Spleen (tissue), 7 donors: ENCODE data around the gene TBX1.

Experiments used
- CTCF ChIP-seq, 11 experiments: fragments of 200-600 bp in 7 of 11; fragments of 450-650 bp in 4 of 11; sonication (generic) in 4 of 11; IDR thresholded peaks in 8 of 11; conservative IDR thresholded peaks in 3 of 11; 1 replicate in 7 of 11; 2 replicates in 4 of 11; pipeline versions ENCODE4 v1.4.0 to v1.8.0; 2016 to 2021; ENCODE audit warnings: antibody characterized with exemption in 11 of 11, inconsistent platforms in 4 of 11, mild to moderate bottlenecking in 1 of 11
- POLR2A ChIP-seq, 3 donors: fragments of 450-650 bp; IDR thresholded peaks; one replicate each; pipeline ENCODE4 v1.5.1; 2017; ENCODE audit warnings: antibody characterized with exemption in 3 of 3, mild to moderate bottlenecking in 1 of 3
- donor health status: DM: no; HTN: no; CAD: no; lungs with moderate emphysema.
- donor health status: DM: no; HTN: no; CAD: no.
- donor health status: DM: no; HTN: no; CAD: no.

GRCh38 chr22:19734837-19735382 lies 25.7 kb upstream of the TBX1 start:
- TF ChIP-seq POLR2A (IDR thresholded peaks at IDR 0.05) (no peak), CTCF (IDR thresholded peaks at IDR 0.05 in 8 of 11, conservative IDR thresholded peaks at IDR 0.05 in 3 of 11) (no peak)
